CD4-positive, alpha-beta T cell treated with Interleukin-10 for 1 hour (primary cell): ENCODE results near the gene ATP2B2.

Experiments
- DNase-seq: peaks from one replicate; pipeline ENCODE4 v3.0.0-alpha.2; 2020

The ATP2B2 gene

DNA sequence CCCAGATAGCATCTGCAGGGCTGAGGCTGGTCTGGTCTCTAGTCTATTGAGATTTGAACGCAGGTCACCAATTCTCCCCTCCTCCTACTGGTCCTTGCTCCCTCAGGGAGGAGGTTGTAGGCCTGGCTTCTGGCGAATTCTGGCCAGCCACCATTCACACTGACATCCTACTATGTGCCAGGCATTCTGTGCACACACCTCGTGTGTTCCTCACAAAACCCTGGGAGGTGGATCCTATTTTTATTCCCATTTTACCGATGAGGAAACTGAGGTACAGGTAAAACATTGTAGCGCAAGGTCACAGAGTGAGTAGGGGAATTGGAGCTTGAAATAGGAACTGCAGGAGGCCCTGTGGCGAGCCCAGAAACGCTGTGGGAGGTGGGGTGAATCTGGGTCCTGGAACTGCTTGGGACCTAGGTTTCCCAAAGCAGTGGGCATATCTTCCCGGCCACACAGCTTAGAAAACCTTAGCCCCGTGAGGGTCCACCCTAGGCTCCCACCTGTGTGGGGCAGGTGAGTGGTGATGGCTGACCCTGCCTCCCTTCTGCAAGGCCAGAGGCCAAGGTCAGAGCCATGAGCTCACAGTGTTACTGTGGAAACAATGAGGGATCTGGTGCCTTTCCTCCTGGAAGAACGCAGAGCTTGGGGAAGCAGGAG lies 4.8 kb upstream of the ATP2B2 start:
- DNase-seq: no peak

DNA sequence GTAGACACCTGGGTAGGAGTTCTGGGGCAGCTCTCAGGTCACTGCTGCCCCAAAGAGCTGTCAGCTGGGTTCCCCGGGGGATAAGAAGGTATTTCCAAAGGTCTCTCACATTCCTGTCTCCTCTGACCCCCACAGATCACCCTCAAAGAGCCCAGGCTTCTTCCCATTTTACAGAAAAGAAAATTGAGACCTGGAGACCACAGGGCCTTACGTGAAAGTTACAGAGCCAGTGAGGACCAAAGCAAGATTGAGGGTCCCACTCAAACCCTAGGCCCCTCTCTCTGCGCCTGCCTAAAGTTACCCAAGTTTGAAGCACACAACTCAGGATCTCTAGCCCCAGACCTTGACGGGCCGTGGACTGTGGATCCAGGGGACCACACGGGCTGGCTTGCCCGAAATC lies 3.9 kb upstream of the ATP2B2 start:
- no peak for DNase-seq

DNA sequence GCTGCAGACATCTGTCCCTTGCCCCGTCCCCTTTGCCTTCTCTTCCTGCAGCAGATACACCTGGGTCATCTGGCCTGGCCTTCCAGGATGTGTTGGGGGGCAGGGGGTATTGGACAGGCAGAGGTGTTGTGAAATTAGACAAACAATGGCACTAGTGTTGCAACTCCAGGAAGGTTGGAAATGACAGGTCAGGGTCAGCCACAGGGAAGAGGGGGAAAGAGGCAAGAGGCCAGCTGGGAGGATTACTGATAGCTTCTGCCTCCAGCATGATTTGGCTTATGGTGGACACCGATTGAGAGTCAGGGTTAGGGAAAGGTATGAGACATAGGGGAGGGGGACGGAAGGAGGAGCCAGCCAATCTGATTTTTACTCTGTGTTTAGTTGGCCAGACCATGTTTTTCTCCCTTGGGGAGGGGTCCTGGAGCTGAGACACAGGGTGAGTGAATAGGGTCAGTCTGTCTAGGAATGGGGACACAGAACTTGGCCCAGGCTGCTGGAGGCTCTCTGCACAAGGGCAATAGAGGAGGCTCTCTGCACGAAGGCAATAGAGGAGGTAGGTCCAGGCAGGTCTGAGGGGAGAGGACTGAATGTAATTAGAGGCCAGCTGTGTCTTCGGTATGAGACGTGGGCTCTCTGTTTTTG lies 3.4 kb upstream of the ATP2B2 start:
- no peak for DNase-seq

DNA sequence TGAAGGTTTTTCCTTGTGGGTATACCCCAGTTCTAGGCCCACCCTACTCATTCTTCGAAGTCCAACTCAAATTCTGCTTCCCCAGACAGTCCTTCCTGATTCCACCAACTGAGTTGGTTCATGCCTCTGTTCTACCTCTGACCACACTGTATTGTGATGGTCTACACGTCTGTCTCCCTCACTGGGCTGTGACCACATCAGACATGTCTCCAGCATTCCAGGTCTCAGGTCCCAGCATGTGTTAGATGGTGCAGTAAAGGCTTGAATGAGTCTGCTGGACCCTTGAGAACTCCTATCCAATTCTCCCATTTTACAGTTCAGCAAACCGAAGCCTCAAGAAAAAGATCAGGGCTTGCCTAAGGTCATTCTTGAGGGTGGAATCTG lies 2.8 kb upstream of the ATP2B2 start:
- DNase-seq: no peak

DNA sequence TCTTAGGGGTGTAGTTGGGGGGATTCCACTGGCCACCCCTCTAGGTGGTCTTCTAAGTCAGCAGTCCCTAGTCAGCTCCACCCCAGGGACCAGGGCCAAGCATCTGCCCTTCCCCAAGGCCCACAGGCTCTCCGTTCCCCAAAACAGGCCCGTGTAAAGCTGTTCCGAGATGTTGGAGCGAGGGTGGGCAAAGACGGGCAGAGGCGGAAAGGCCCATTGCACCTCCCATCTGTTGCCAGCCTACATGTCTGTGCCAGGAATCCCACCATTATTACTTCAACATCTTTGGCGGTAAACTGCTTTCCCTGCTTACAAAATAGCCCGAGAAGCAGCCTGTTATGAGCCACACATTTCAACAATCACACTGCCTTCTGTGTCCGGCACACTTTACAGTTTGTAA lies 1.9 kb upstream of the ATP2B2 start:
- no peak for DNase-seq

DNA sequence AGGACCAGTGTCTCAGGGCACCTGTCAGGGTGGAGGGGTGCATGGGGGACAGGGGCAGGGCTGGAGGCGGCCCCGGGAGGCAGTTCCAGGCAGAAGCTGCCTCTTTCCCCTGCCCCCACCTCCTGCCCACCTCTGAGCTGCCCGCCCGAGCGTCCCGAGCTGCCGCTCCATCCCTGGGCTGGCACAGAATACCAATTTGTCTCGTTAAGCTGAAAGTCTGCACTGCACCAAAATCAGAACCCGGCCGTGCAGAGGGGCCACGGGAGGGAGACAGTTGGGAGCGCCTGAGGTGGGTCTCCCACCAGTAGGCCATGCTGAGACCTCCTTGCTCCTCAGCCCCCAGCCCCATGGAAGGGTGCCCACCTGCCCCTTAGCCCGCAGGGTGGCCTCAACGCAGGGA lies 1.3 kb upstream of the ATP2B2 start:
- DNase-seq: no peak

DNA sequence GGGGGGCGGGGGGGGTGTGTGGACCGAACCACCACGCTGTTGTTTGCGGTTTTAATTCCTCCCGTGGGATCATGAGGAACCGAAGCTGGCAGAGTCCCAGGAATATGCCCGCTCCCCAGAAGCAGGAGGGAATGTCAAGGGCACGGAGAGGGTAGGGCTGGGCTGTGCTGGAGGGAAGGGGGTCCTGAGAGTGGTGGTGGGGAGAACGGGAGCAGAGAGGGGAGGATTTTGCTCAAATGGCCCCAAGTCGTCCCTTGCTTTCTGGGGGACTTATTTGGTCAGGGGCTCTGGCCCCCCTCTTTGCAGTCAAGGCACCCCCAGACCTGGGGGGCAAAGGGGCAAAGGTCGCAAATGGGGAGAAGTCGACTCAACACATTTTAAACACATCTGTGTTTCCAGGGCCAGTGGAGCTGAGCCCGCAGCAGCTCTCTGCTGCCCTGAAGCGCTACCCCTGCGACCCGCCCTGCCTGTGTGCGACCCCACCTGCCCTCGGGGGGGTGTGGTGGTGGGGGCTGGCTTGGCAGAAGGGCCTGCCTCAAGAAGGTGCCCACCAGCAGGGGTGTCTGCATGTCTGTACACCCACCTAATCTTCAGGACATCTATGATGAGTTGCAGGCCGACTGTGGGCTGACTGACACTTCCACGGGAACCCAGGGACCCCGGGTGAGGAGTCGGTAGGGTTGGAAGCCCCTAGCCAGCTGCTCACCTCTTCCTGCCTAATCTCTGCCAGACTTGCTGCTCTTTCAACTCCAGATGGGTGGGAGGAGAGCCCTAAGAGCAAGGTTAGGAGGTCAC lies 602 bp upstream of the ATP2B2 start:
- no peak for DNase-seq

DNA sequence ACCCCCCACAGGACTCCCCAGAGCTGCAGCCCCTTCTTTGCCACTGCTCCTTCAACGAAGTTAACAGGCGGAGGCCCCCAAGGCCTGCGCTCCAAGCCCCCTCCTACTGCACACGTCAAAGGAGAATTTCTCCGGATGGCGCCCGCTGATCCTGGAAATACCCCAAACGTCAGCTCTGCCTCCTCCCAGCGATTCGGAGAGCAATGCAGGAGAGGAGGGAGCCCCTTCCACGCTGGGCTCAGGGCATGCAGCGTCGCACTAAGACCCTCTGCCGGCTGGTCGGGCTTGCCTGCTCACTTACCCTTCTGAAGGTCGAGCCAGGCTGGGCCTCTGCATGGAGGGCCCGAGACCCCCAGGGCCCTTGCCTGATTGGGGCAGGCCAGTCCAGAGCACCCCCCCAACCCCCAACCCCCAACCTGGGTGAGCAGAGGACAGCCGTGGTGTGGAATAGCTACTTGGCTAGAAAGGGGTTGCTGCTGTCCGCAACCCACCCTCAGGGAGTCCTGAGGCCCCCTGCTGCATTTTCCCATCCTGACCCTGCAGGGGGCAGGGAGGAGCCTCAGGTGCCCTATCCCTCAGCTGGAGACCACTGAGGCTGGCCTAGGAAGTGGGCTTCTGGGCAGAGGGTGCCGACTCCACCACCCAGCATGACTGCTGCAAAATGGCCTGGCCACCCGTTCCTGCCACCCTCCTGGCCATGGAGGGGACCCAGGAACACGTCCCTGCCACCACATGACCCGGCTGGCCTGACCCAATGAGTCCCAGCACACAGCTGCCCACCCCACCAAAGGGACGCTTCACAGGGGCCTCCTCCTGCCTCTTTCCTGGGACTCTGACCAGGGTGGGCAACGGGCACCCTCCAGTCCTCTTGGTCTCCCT lies 976 bp downstream of the ATP2B2 start:
- no peak for DNase-seq

DNA sequence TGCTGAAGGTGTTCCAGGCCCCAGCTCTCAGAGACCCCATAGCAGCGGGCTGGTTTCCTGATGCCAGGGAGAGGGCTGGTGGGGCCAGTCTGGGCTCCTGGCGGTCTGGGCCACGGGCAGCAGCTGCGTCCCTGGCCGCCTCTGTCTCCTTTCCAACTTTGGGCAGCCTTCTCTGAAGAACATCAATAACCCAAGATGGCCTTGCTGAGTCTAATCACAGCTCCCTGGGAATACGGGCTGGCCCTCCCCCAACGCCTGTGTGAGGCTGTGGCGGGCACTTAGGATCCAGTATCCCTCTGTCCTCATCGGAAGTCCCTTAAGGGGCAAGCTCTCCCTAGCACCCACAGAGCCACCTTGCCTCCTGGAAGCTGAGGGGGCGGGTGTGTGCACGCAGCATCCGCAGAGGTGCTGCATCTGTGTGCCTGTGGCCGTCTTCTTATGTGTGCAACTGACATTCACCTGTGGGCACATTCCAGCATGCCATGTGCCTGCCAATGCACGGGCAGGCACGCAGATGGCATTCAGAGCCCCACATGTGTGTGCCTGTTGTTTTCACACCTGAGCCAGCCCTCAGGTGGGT lies 2.1 kb downstream of the ATP2B2 start:
- no peak for DNase-seq

DNA sequence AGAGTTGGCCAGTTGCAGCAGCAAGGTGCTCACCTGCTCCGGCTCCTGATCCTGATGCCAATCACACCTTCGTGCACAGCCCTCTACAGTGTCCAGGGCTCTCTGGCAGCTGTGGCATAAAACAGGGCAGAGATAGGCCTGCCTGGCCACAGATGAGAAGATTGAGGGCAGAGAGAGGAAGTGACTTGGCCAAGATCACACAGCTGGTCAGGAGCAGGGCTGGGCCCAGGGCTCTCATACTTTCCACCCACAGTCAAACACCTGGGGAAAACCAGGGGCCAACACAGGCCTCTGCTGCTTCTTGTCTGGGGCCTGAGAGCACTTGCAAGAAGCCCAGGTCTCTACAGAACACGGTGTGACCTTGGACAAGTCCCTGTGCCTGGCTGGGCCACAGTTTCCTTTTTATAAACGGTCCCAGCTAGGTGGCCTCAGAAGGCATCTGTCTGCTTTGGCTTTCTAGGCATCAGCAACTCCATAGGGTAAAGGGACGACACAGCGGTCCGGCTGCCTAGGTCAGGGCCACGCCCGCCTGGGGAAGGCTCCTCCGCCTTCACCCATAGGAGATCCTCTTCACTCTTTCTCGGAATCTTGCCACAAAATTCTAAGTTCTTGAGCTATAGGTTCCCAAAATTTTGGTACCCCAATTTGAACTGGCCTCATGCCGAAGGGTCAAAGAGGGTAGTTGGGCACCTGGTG lies 3.1 kb downstream of the ATP2B2 start:
- DNase-seq: no peak

DNA sequence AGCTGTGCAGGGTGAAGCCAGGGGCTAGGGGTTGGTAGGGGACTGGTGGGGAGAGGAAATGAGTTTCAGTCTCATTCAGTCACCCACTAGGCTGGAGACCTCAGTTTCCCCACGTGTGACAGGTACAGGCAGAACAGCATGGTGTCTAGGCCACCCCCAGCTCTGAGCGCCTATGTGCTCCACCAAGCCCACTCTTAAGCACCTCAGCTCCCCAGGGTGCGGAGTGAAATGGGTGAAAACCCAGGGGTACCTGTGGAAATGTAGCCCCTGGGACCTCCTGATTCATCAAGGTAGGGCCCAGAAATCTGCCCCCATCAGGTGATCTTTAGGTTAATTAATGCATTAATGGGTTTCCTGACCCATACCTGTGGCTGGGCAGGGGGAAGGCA lies 3.7 kb downstream of the ATP2B2 start:
- no peak for DNase-seq

DNA sequence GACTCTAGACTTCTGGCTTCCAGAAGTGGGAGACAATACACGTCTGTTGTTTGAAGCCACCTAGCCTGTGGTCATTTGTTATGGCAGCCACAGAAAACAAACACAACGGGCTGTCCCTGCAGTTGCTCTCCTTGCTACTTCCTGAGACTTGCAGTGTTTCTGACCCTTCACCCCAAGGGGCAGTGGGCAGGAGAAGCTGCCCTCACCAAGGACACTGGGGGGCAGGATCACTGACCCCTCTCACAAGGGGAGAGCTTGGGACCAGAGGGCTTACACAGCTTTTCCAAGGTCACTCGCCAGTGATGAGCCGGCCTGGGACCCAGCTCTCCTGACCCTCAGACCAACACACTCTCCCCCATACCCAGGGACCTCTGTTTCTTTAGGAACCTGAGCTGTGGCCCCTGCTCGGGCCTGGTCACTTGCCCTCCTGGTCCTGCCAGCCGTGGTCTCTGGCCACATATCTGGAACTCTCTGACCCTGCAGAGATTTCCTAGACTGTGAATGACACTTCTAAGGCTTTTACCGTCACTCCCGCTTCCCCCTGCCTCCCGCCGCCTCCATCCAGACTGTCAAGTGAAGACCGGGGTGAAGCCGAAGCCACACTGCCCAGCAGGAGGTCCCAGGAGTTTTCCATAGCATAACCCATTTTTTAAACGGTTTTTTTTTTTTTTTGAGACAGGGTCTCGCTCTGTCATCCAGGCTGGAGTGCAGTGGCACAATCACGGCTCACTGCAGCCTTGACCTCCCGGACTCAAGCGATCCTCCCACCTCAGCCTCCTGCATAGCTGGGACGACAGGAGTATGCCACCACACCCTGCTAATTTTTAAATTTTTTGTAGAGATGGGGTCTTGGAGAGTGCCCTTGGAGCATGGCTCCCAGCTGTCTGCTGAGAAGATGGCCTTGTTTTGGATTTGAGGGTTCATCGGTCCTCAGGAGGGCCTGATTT lies 4.4 kb downstream of the ATP2B2 start:
- DNase-seq: no peak

DNA sequence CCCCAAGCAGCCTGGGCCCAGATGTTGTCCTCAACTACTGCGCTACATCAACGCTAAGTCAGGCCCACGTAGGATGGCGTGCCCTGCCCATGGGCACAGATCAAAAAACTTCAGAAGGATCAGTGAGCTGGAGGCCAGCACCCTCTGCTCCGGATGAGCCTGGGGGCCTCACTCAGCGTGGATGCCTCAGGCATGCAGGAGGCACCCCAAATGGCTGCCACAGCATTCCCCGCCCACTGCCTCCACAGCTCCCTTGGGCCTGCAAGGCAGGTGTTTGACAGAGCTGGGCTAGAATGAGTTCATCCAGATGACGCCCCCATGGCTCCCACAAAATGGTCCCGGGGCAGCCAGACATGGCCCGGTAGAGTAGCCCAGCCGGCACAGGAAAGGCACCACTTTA lies 7.1 kb downstream of the ATP2B2 start:
- no peak for DNase-seq

DNA sequence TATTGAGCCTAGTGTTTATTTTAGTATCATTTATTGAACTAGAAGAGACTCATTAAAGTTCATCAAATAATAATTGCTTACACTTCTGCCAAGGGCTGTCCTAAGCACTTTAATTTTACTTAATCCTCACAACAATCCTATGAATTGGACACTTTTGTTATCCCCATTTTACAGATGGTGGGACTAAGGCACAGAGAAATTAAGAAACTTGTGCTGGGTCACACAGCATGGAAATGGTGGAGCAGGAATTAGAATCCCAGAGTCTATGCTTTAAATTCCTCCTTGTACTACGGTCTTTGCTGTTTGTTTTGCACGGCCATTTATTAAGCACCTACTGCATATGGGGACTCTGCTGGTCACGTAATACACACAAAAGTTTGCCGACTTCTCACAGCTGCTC lies 7.9 kb downstream of the ATP2B2 start:
- no peak for DNase-seq

DNA sequence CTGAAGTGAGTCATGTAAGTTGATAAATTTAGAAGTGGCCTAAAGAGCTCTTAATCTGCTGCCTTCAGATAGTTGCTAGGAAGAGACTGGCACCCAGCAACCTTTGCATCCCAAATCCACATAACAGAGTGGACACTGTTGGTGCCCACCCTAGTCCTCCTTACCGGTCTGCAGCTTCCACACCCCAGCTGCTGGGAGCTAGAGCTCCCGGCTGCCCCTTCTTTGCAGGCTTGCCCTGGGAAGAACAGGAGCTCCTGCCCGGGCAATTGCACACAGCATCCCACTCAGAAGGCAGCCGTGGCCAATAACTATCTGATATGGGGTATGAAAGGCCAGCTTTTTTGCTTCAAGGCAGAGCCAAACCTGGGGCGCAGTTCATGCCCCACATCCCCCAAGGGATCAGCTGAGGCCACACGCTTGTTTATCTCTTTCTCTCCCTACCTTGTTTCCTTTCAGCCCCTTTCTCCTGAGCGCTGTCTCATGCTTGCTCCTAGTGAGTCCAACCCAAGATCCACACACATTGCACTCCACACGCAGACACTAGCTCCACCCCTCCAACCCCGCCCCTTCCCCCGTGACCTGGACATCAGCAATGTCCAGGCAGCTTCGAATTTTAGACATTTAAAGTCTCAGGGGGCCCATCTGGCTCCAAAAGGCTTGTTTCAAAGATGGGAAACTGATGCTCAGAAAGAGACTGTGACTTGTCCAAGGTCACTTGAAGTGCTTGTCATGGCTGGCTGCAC lies 9.1 kb downstream of the ATP2B2 start:
- no peak for DNase-seq

DNA sequence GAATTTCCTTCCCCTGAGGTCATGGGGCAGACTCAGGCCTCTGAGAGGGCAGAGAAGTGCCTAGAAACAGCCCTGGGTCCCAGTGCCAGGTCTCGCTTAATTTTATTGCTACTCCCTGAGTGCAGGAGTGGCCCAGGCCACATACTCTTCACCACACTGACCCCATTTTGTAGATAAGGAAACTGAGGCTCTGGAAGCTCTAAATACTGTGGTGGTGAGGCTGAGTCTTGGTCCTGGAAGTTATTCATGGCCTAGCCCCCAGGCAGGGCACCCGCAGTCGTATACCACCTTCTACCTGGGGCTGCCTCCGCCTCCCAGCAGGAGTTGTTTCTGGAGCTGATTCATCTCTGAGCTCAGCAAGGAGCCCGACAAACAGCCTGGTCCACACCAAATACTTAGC lies 9.8 kb downstream of the ATP2B2 start:
- DNase-seq: no peak

DNA sequence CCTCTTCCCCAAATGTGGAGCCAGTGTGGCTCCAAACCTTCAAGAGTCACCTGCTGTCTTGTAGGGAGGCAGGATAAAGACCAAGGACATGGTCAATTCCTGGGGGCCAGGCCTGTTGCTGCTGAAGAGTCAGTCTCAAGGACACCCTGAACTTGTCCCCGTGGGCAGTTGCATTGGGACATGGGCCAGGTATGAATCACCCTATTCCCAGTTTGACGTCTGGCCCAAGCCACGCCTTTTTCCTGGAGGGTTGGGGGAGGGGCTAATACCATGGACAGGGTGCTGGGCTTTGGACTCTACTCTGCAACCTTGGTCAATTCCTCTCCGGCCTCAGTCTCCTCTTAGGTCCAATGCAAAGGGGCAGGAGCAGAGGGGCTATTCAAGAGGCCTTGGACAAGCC lies 10.4 kb downstream of the ATP2B2 start:
- no peak for DNase-seq

DNA sequence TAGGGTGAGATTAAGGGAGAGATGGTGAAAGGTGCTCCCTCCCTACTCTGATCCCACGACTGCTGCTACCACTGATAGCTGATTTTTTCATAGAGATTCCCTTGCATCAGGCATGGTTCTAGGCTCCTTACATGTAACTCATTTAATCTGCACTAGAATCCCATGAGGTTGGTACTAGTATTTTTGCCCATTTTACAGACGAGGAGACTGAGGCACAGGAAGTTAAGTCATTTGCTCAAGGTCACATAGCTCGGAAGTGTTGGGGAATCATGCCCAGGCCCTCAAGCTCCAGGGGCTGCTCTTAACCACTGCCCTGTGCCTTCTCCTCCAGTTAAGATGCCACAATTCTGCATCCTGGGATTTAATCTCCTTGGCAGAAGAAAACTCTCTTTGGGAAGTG lies 11.2 kb downstream of the ATP2B2 start:
- DNase-seq: no peak

DNA sequence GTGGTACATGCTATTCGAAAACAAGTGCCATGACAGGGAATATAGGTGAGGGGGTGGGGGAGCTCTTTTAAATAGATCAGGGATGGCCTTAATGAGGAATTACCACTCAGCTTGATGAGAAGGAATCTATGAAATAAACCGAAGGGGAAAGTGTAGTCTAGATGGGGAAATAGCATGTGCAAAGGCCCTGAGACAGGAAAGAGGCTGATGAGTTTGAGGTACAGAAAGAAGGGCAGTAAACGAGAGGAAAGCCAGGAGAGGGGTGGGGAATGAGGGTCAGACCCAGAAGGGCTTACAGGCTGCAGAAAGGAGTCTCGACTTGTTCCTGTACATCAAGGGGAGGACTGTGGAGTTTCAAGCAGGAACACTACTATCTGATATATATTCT lies 12.2 kb downstream of the ATP2B2 start:
- no peak for DNase-seq
